IMR-90 (cell line): ENCODE results near the gene CFAP61. TPM values are rescaled to one million over a fixed set of nuclear protein-coding genes. Genes with fewer than 3 reads are reported as not detected.

ENCODE experiments used
- ATAC-seq: fragments of 200-7000 bp; cut with Tn5 transposase; 2 replicates; pipeline ENCODE4 v1.9.1; 2020; ENCODE audit warnings: low read depth, mild to moderate bottlenecking, moderate library complexity
- BruUV-seq: library from RNA; stranded (reverse); fragments of 400-500 nt; replicated peaks from 2 replicates; lab custom pipeline; 2021; lab: Mats Ljungman, UMichigan
- CTCF ChIA-PET: fragments of 300-600 bp; formaldehyde crosslinking; extraction: SDS; loops from one replicate; lab custom pipeline; 2021; ENCODE audit warnings: antibody characterized with exemption; lab: Yijun Ruan, JAX
- POLR2A ChIA-PET: fragments of 300-600 bp; sonication (Branson Sonifier 250); formaldehyde crosslinking; loops from one replicate; lab custom pipeline; 2022; ENCODE audit warnings: antibody characterized with exemption; ENCODE audit not compliant: unreplicated experiment; lab: Charles Lee
- DNase-seq: peaks from one replicate; pipeline ENCODE4 v3.0.0; 2013
- H2AFZ ChIP-seq: replicated peaks from 2 replicates; pipeline ENCODE3; 2013; ENCODE audit warnings: low read length, mild to moderate bottlenecking; ENCODE audit not compliant: poor library complexity
- H2AK5ac ChIP-seq: 2 replicates; pipeline ENCODE4 v1.6.1; 2013; ENCODE audit warnings: low read depth, low read length, inconsistent platforms
- H2AK9ac ChIP-seq: replicated peaks from 2 replicates; pipeline ENCODE3; 2013; ENCODE audit warnings: mild to moderate bottlenecking, low read depth, low read length, moderate library complexity; ENCODE audit not compliant: poor library complexity
- H2BK120ac ChIP-seq: 2 replicates; pipeline ENCODE4 v1.6.1; 2013; ENCODE audit warnings: low read depth, low read length, inconsistent platforms
- H2BK15ac ChIP-seq: 3 replicates; pipeline ENCODE4 v1.6.1; 2013; ENCODE audit warnings: low read depth, low read length, inconsistent platforms
- H2BK20ac ChIP-seq: 2 replicates; pipeline ENCODE4 v1.6.1; 2013; ENCODE audit warnings: low read depth, mild to moderate bottlenecking, inconsistent platforms, low read length, moderate library complexity
- H2BK5ac ChIP-seq: 2 replicates; pipeline ENCODE4 v1.6.1; 2013; ENCODE audit warnings: mild to moderate bottlenecking, low read depth, low read length, inconsistent platforms; ENCODE audit not compliant: poor library complexity, severe bottlenecking
- H3K14ac ChIP-seq: replicated peaks from 2 replicates; pipeline ENCODE4 v1.6.1; 2013; ENCODE audit warnings: low read depth, low read length, inconsistent platforms
- H3K18ac ChIP-seq: 2 replicates; pipeline ENCODE4 v1.6.1; 2013; ENCODE audit warnings: low read depth, low read length, control low read depth
- H3K23ac ChIP-seq: 2 replicates; pipeline ENCODE4 v1.6.1; 2013; ENCODE audit warnings: low read depth, low read length, inconsistent platforms
- H3K27ac ChIP-seq: 2 replicates; pipeline ENCODE4 v1.5.1; 2013; ENCODE audit warnings: mild to moderate bottlenecking, control low read depth, low read length; ENCODE audit not compliant: insufficient read depth
- H3K27me3 ChIP-seq: 2 replicates; pipeline ENCODE4 v1.6.1; 2013; ENCODE audit warnings: low read length; ENCODE audit not compliant: control insufficient read depth, insufficient read depth
- H3K36me3 ChIP-seq: 2 replicates; pipeline ENCODE4 v1.6.1; 2013; ENCODE audit warnings: low read length, mixed read lengths; ENCODE audit not compliant: control insufficient read depth, insufficient read depth
- H3K4ac ChIP-seq: 2 replicates; pipeline ENCODE4 v1.6.1; 2013; ENCODE audit warnings: low read depth, low read length, inconsistent platforms
- H3K4me1 ChIP-seq: 2 replicates; pipeline ENCODE4 v1.6.1; 2013; ENCODE audit warnings: low read length, mixed read lengths; ENCODE audit not compliant: control insufficient read depth, insufficient read depth
- H3K4me2 ChIP-seq: 2 replicates; pipeline ENCODE4 v1.6.1; 2013; ENCODE audit warnings: low read depth, mild to moderate bottlenecking, control low read depth, low read length, moderate library complexity
- H3K4me3 ChIP-seq: 2 replicates; pipeline ENCODE4 v1.5.1; 2013; ENCODE audit warnings: low read depth, mild to moderate bottlenecking, control low read depth, low read length, moderate library complexity; ENCODE audit not compliant: insufficient read depth
- H3K56ac ChIP-seq: 2 replicates; pipeline ENCODE4 v1.6.1; 2013; ENCODE audit warnings: low read length, inconsistent platforms; ENCODE audit not compliant: insufficient read depth; ENCODE audit errors: extremely low read depth
- H3K79me1 ChIP-seq, 2 experiments: 2 replicates each; pipeline ENCODE4 v1.6.1; 2013; ENCODE audit warnings: low read length in 2 of 2, inconsistent platforms in 1 of 2, low read depth in 1 of 2
- H3K9ac ChIP-seq: 2 replicates; pipeline ENCODE4 v1.6.1; 2013; ENCODE audit warnings: low read depth, low read length, control low read depth
- H3K9me1 ChIP-seq: 2 replicates; pipeline ENCODE4 v1.6.1; 2013; ENCODE audit warnings: low read length, inconsistent platforms; ENCODE audit not compliant: insufficient read depth
- H3K9me3 ChIP-seq: 2 replicates; pipeline ENCODE4 v1.6.1; 2013; ENCODE audit warnings: low read length; ENCODE audit not compliant: control insufficient read depth, insufficient read depth
- H4K20me1 ChIP-seq: 2 replicates; pipeline ENCODE4 v1.6.1; 2013; ENCODE audit warnings: low read length, inconsistent platforms; ENCODE audit not compliant: insufficient read depth
- H4K5ac ChIP-seq: 2 replicates; pipeline ENCODE4 v1.6.1; 2013; ENCODE audit warnings: mild to moderate bottlenecking, low read depth, low read length, control low read depth
- H4K8ac ChIP-seq, 2 experiments: 2 replicates each; pipeline ENCODE4 v1.6.1; 2013; ENCODE audit warnings: low read depth in 2 of 2, low read length in 2 of 2, control low read depth in 1 of 2, inconsistent platforms in 1 of 2
- H4K91ac ChIP-seq: 2 replicates; pipeline ENCODE4 v1.6.1; 2013; ENCODE audit warnings: low read depth, low read length, inconsistent platforms; ENCODE audit not compliant: insufficient read depth
- BHLHE40 ChIP-seq: fragments of 150-350 bp; IDR thresholded peaks from 2 replicates; pipeline ENCODE4 v1.6.1; 2016; ENCODE audit warnings: mild to moderate bottlenecking, low read depth, low read length
- CEBPB ChIP-seq: IDR thresholded peaks from 2 replicates; pipeline ENCODE4 v1.6.1; 2012; ENCODE audit warnings: low read depth, low read length, improper control_type of control experiment
- CHD1 ChIP-seq: IDR thresholded peaks from 2 replicates; pipeline ENCODE4 v1.6.1; 2012; ENCODE audit warnings: low read depth, low read length, improper control_type of control experiment
- CTCF ChIP-seq: conservative IDR thresholded peaks from 2 replicates; pipeline ENCODE4 v1.5.1; 2012; ENCODE audit warnings: mild to moderate bottlenecking, low read depth, low read length, improper control_type of control experiment
- ELK1 ChIP-seq: fragments of 150-350 bp; IDR thresholded peaks from 2 replicates; pipeline ENCODE4 v1.6.1; 2016; ENCODE audit warnings: low read depth, mild to moderate bottlenecking, low read length, moderate library complexity, borderline replicate concordance
- FOS ChIP-seq: fragments of 150-350 bp; IDR thresholded peaks from 2 replicates; pipeline ENCODE4 v1.6.1; 2016; ENCODE audit warnings: low read depth, low read length
- MAFK ChIP-seq: IDR thresholded peaks from 2 replicates; pipeline ENCODE4 v1.6.1; 2012; ENCODE audit warnings: low read depth, low read length, improper control_type of control experiment
- MAZ ChIP-seq: IDR thresholded peaks from 2 replicates; pipeline ENCODE4 v1.6.1; 2012; ENCODE audit warnings: low read depth, mild to moderate bottlenecking, low read length, improper control_type of control experiment, moderate library complexity, borderline replicate concordance
- MXI1 ChIP-seq: IDR thresholded peaks from 2 replicates; pipeline ENCODE4 v1.6.1; 2012; ENCODE audit warnings: low read depth, mild to moderate bottlenecking, low read length, moderate library complexity, borderline replicate concordance
- NFE2L2 ChIP-seq: fragments of 150-350 bp; IDR thresholded peaks from 2 replicates; pipeline ENCODE4 v1.6.1; 2016; ENCODE audit warnings: low read depth, mild to moderate bottlenecking, low read length
- POLR2A ChIP-seq: IDR thresholded peaks from 2 replicates; pipeline ENCODE4 v1.6.1; 2012; ENCODE audit warnings: mild to moderate bottlenecking, low read depth, low read length
- RAD21 ChIP-seq: IDR thresholded peaks from 2 replicates; pipeline ENCODE4 v1.6.1; 2012; ENCODE audit warnings: low read length, improper control_type of control experiment
- RCOR1 ChIP-seq: IDR thresholded peaks from 2 replicates; pipeline ENCODE4 v1.6.1; 2012; ENCODE audit warnings: mild to moderate bottlenecking, low read length, improper control_type of control experiment; ENCODE audit not compliant: insufficient replicate concordance
- RFX5 ChIP-seq: IDR thresholded peaks from 2 replicates; pipeline ENCODE4 v1.8.0; 2012; ENCODE audit warnings: low read depth, mild to moderate bottlenecking, low read length, moderate library complexity
- SMC3 ChIP-seq: fragments of 150-350 bp; IDR thresholded peaks from 2 replicates; pipeline ENCODE4 v1.6.1; 2016; ENCODE audit warnings: low read depth, mild to moderate bottlenecking, antibody characterized with exemption, low read length, moderate library complexity
- USF2 ChIP-seq: fragments of 150-350 bp; IDR thresholded peaks from 2 replicates; pipeline ENCODE4 v1.6.1; 2017; ENCODE audit warnings: mild to moderate bottlenecking, antibody characterized with exemption, low read length, low read depth
- WGBS, 2 experiments: methylation state at CpG; one replicate each; pipeline versions ENCODE4 v1.1.5 to v1.1.7; 2013; ENCODE audit warnings: missing lambda C conversion rate in 2 of 2; ENCODE audit not compliant: insufficient read length in 1 of 2; ENCODE audit errors: extremely low coverage in 2 of 2; 5-methylcytosine and 5-hydroxymethylcytosine counted together
- dilution Hi-C: fragments of 300-500 bp; cut with HindIII; formaldehyde crosslinking; loops from one replicate; pipeline ENCODE4 v1.14.3; 2018; ENCODE audit warnings: low sequenced_read_pairs; ENCODE audit not compliant: unreplicated experiment
- in situ Hi-C: fragments of 300-500 bp; cut with MboI; formaldehyde crosslinking; loops from 3 replicates; pipeline ENCODE4 v1.14.3; 2019; ENCODE audit warnings: low sequenced_read_pairs, inconsistent platforms, mixed read lengths
- intact Hi-C: fragments of 100-400 bp; cut with micrococcal nuclease; formaldehyde crosslinking; loops from 2 replicates; pipeline ENCODE4 v1.10.0; 2022
- polyA plus RNA-seq, 3 experiments: library from polyadenylated mRNA; depleted of rRNA; stranded (reverse); fragments of >200 nt; gene quantifications; 2 replicates each; pipeline ENCODE4 v1.2.3, GENCODE V29; 2012; ENCODE audit warnings: low replicate concordance in 1 of 3
- total RNA-seq: library from RNA; depleted of rRNA; stranded (reverse); fragments of >200 nt; gene quantifications from 2 replicates; pipeline ENCODE4 v1.2.3, GENCODE V29; 2012

The CFAP61 gene
- total and polyA plus RNA-seq, 2 of the 4 experiments (the other 2 are of a cell fraction) = 0.07 TPM; not detected in 1

- no peaks in the 10 kb centered on the region for H3K79me1 ChIP-seq
- no peak for DNase-seq
- no peak overlapping the region for H3K14ac ChIP-seq
- no peaks in the 10 kb centered on the region for H3K4me1 ChIP-seq
- in situ Hi-C loops (loop anchor here (25.0 kb wide), 1 partner anchor 555 kb away; no protein-coding TSS in a partner anchor), dilution Hi-C loops (no loop called here), intact Hi-C loops (no loop called here)
- H2BK120ac ChIP-seq = no peak overlapping the region
- H3K23ac ChIP-seq = no peak overlapping the region
- CTCF ChIA-PET = no interaction called here
- POLR2A ChIA-PET = no interaction called here
- BruUV-seq = no TSS peak
- H4K20me1 ChIP-seq = no peaks in the 10 kb centered on the region
- no peaks in the 10 kb centered on the region; the same call in 1 of the 2 replicates for H3K9me1 ChIP-seq
- H2AK5ac ChIP-seq = no peak overlapping the region
- ATAC-seq = no peak
- H2BK15ac ChIP-seq = no peak overlapping the region
- H3K18ac ChIP-seq = no peak overlapping the region
- H4K8ac ChIP-seq = no peak overlapping the region
- H3K4me3 ChIP-seq = no peak overlapping the region
- no peak overlapping the region for H4K5ac ChIP-seq
- no peak overlapping the region for H3K4ac ChIP-seq
- no peak overlapping the region for H4K91ac ChIP-seq
- no peak overlapping the region for H3K56ac ChIP-seq
- no peaks in the 10 kb centered on the region for H3K36me3 ChIP-seq
- H2AFZ ChIP-seq = no peak overlapping the region
- no peak overlapping the region for H2BK20ac ChIP-seq
- H3K27me3 ChIP-seq = no peaks in the 10 kb centered on the region; the same call in 1 of the 2 replicates
- H3K9me3 ChIP-seq = no peaks in the 10 kb centered on the region
- TF ChIP-seq ELK1 (no peak), MXI1 (no peak), USF2 (no peak), CHD1 (no peak), RAD21 (no peak), POLR2A (no peak), RFX5 (no peak), RCOR1 (no peak), FOS (no peak), CEBPB (no peak), SMC3 (no peak), CTCF (no peak), MAFK (no peak), BHLHE40 (no peak), MAZ (no peak), NFE2L2 (no peak)
- H2BK5ac ChIP-seq = no peak overlapping the region
- H3K9ac ChIP-seq = no peak overlapping the region
- H3K4me2 ChIP-seq = no peak overlapping the region
- H2AK9ac ChIP-seq = no peak overlapping the region
- no peak overlapping the region for H3K27ac ChIP-seq
- WGBS, 2 experiments = no CpG with 5 or more reads among the region's 1 CpG
Observed at GRCh38 chr20:20241976-20242375, 189.6 kb downstream of the CFAP61 start.
